Neural progenitor cell (in vitro differentiated cells): ENCODE data around the gene EME2.

Experiments
- EZH2 ChIP-seq: fragments of 200-600 bp; sonication (generic); IDR thresholded peaks from 2 replicates; pipeline ENCODE4 v1.6.1; 2017; ENCODE audit warnings: antibody characterized with exemption, mild to moderate bottlenecking, moderate library complexity
- EZH2phosphoT487 ChIP-seq: fragments of 200-600 bp; sonication (generic); IDR thresholded peaks from 2 replicates; pipeline ENCODE4 v1.6.1; 2017; ENCODE audit warnings: antibody characterized with exemption
- TF ChIP-seq, protein P1 (sequence below): fragments of 200-600 bp; sonication (generic); IDR thresholded peaks from 2 replicates; pipeline ENCODE4 v1.5.1; 2017; ENCODE audit warnings: antibody characterized with exemption, mild to moderate bottlenecking

DNA sequence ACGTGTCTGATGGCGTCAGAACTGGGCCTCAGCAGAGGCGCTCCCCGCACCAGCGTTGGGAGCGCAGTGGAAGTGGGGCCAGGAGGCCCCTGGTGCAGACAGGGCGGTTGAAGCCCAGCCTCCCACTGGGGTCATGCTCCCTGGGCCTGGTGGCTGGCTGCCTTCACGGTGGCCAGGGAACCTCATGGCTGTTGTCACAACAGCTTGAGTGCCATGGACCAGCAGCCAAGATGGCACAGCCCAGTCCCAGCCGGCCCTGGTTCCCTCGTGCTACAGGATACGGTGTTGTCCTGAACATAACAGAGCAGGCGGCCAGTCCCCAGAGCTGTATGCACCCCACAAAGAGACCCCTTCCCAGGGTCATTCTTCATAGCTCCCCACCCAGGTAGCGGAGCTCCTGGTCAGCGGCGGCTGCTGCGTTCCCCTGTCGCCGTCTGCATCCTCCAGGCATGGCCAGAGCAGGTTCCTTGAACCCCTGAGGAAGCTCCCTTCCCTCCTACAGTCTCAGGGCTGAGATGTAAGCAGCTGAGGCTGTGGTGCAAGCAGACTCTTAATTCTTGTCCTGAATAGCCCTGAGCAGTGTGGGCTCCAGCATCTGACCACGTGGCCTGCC is 31.0 kb upstream of the EME2 start:
- no peak for TF ChIP-seq EZH2phosphoT487
- TF ChIP-seq, protein P1, sequence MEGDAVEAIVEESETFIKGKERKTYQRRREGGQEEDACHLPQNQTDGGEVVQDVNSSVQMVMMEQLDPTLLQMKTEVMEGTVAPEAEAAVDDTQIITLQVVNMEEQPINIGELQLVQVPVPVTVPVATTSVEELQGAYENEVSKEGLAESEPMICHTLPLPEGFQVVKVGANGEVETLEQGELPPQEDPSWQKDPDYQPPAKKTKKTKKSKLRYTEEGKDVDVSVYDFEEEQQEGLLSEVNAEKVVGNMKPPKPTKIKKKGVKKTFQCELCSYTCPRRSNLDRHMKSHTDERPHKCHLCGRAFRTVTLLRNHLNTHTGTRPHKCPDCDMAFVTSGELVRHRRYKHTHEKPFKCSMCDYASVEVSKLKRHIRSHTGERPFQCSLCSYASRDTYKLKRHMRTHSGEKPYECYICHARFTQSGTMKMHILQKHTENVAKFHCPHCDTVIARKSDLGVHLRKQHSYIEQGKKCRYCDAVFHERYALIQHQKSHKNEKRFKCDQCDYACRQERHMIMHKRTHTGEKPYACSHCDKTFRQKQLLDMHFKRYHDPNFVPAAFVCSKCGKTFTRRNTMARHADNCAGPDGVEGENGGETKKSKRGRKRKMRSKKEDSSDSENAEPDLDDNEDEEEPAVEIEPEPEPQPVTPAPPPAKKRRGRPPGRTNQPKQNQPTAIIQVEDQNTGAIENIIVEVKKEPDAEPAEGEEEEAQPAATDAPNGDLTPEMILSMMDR: no peak
- TF ChIP-seq EZH2: no peak
